Transverse colon (tissue), 4 donors: Measurements from ENCODE around the gene RIPPLY1. TPM values are rescaled to one million over a fixed set of nuclear protein-coding genes. Genes with fewer than 3 reads are reported as not detected.

ENCODE experiments used
- DNase-seq: peaks from one replicate; pipeline ENCODE4 v3.0.0-alpha.2; 2019
- H3K27ac ChIP-seq, 4 donors: fragments of 200-600 bp; sonication (generic); 2 replicates each; pipeline ENCODE4 v1.5.1; 2016 to 2018; ENCODE audit warnings: inconsistent platforms in 4 of 4
- H3K27me3 ChIP-seq: fragments of 200-600 bp; sonication (generic); 2 replicates; pipeline ENCODE4 v1.5.1; 2017; ENCODE audit warnings: inconsistent platforms
- H3K36me3 ChIP-seq, 4 donors: fragments of 200-600 bp; sonication (generic); 2 replicates each; pipeline ENCODE4 v1.5.1; 2017 to 2019; ENCODE audit warnings: inconsistent platforms in 4 of 4
- H3K4me1 ChIP-seq, 4 donors: fragments of 200-600 bp; sonication (generic); 2 replicates each; pipeline ENCODE4 v1.5.1; 2017 to 2020; ENCODE audit warnings: inconsistent platforms in 4 of 4
- H3K4me3 ChIP-seq, 4 donors: fragments of 200-600 bp; sonication (generic); 1 replicate in 1 of 4; 2 replicates in 3 of 4; pipeline versions ENCODE4 v1.5.1 to v1.6.1; 2017 to 2019; ENCODE audit warnings: inconsistent platforms in 4 of 4
- H3K9me3 ChIP-seq, 2 donors: fragments of 200-600 bp; sonication (generic); 2 replicates each; pipeline ENCODE4 v1.5.1; 2017 to 2019; ENCODE audit warnings: inconsistent platforms in 2 of 2
- CTCF ChIP-seq, 5 experiments: fragments of 200-600 bp in 3 of 5; fragments of 450-650 bp in 2 of 5; sonication (generic) in 3 of 5; IDR thresholded peaks; 1 replicate in 2 of 5; 2 replicates in 3 of 5; pipeline ENCODE4 v1.5.1; 2016 to 2017; ENCODE audit warnings: antibody characterized with exemption in 5 of 5, inconsistent platforms in 3 of 5, mild to moderate bottlenecking in 2 of 5, moderate library complexity in 1 of 5
- EP300 ChIP-seq: sonication (generic); formaldehyde crosslinking; IDR thresholded peaks from one replicate; pipeline ENCODE4 v1.6.1; 2017; ENCODE audit warnings: antibody characterized with exemption, low read depth
- POLR2A ChIP-seq: fragments of 450-650 bp; IDR thresholded peaks from one replicate; pipeline ENCODE4 v1.6.1; 2016; ENCODE audit warnings: antibody characterized with exemption, mild to moderate bottlenecking, moderate library complexity
- POLR2AphosphoS5 ChIP-seq, 3 donors: sonication (generic); formaldehyde crosslinking; IDR thresholded peaks; one replicate each; pipeline ENCODE4 v1.6.1; 2016; ENCODE audit warnings: antibody characterized with exemption in 3 of 3
- WGBS, 2 donors: methylation state at CpG; one replicate each; pipeline ENCODE4 v1.1.5; 2018; ENCODE audit warnings: low coverage in 1 of 2; 5-methylcytosine and 5-hydroxymethylcytosine counted together
- in situ Hi-C, 4 donors: fragments of 200-750 bp; cut with MboI; loops; one replicate each; pipeline versions ENCODE4 v1.15.0 to v1.15.1; 2017; ENCODE audit warnings: low sequenced_read_pairs in 3 of 4, low pct_ligation_motif_present in 1 of 4, low pct_unique_long_range_greater_than_20kb in 1 of 4
- intact Hi-C: fragments of 100-400 bp; cut with DNase I; formaldehyde crosslinking; loops from one replicate; pipeline ENCODE4 v1.15.1; 2023; ENCODE audit warnings: low total_unique reads
- total RNA-seq, 4 donors: library from RNA; depleted of rRNA; stranded (reverse); fragments of >200 nt; gene quantifications; one replicate each; pipeline ENCODE4 v1.1.0, GENCODE V29; 2016

Gene RIPPLY1
- total RNA-seq, 4 donors from 2014 or later = not detected

GRCh38 chrX:106894978-106895452 is 8.1 kb downstream of the RIPPLY1 start:
- WGBS, 2 donors = 51% methylated on average over 3 of the region's 3 CpGs; no CpG with 5 or more reads in 1 of the 2 donors
- DNase-seq = no peak
- in situ Hi-C loops (no loop called here), intact Hi-C loops (no loop called here)
- H3K27ac ChIP-seq = no peak overlapping the region
- no peaks in the 10 kb centered on the region for H3K27me3 ChIP-seq
- no peaks in the 10 kb centered on the region for H3K4me1 ChIP-seq
- H3K36me3 ChIP-seq = no peaks in the 10 kb centered on the region
- no peak overlapping the region for H3K4me3 ChIP-seq
- no peaks in the 10 kb centered on the region for H3K9me3 ChIP-seq
- TF ChIP-seq POLR2A (no peak), CTCF (IDR thresholded peaks at IDR 0.05) (no peak), EP300 (no peak), POLR2AphosphoS5 (IDR thresholded peaks at IDR 0.05) (no peak)

GRCh38 chrX:106894392-106894909 is 8.7 kb downstream of the RIPPLY1 start:
- Histone ChIP-seq H3K36me3 (no peaks in the 10 kb centered on the region), H3K9me3 (no peaks in the 10 kb centered on the region), H3K4me1 (no peaks in the 10 kb centered on the region), H3K27ac (no peak overlapping the region), H3K27me3 (no peaks in the 10 kb centered on the region), H3K4me3 (no peak overlapping the region)
- TF ChIP-seq EP300 = no peak
- TF ChIP-seq CTCF (IDR thresholded peaks at IDR 0.05) = peak; percentile 51 to 85 (median 60)
- WGBS, 2 donors = 23% methylated on average over 6 of the region's 6 CpGs; no CpG with 5 or more reads in 1 of the 2 donors
- intact Hi-C loops (no loop called here), in situ Hi-C loops (no loop called here)
- DNase-seq = peak; percentile 45

- no peak for DNase-seq
- in situ Hi-C loops = no loop called here
- Histone ChIP-seq H3K4me1 (no peaks in the 10 kb centered on the region), H3K27ac (no peak overlapping the region), H3K27me3 (no peaks in the 10 kb centered on the region), H3K4me3 (no peak overlapping the region), H3K9me3 (no peaks in the 10 kb centered on the region), H3K36me3 (no peaks in the 10 kb centered on the region)
- WGBS, 2 donors = 61% methylated on average over 7 of the region's 7 CpGs; no CpG with 5 or more reads in 1 of the 2 donors
- TF ChIP-seq POLR2AphosphoS5 (IDR thresholded peaks at IDR 0.05) (no peak), CTCF (IDR thresholded peaks at IDR 0.05) (no peak), POLR2A (no peak), EP300 (no peak)
- intact Hi-C loops = no loop called here
Measured at GRCh38 chrX:106891762-106892460, 11.2 kb downstream of the RIPPLY1 start.

- Histone ChIP-seq H3K9me3 (no peaks in the 10 kb centered on the region), H3K4me3 (no peak overlapping the region), H3K36me3 (no peaks in the 10 kb centered on the region), H3K27ac (no peak overlapping the region), H3K27me3 (no peaks in the 10 kb centered on the region), H3K4me1 (no peaks in the 10 kb centered on the region)
- TF ChIP-seq POLR2A = no peak
- TF ChIP-seq POLR2AphosphoS5 (IDR thresholded peaks at IDR 0.05) = no peak
- no peak for TF ChIP-seq CTCF (IDR thresholded peaks at IDR 0.05)
- TF ChIP-seq EP300 = no peak
- 25% methylated on average over 1 of the region's 1 CpG; no CpG with 5 or more reads in 1 of the 2 donors for WGBS, 2 donors
- in situ Hi-C loops (no loop called here), intact Hi-C loops (no loop called here)
- no peak for DNase-seq
Measured at GRCh38 chrX:106889468-106889867, 13.7 kb downstream of the RIPPLY1 start.
